ENCODE measurements around the gene TMEM132E.

- TF ChIP-seq GATA3 (IDR thresholded peaks at IDR 0.05; ENCODE audit: low read depth, low read length) (no peak), GATA2 (IDR thresholded peaks at IDR 0.05; ENCODE audit: low read depth, low read length) (no peak)
These were observed 56.5 kb downstream of the TMEM132E start for GRCh38 chr17:34635876-34636275.

Data from SH-SY5Y (cell line).